Measurements from ENCODE around the gene RAP2B. TPM values are rescaled to one million over a fixed set of nuclear protein-coding genes. Genes with fewer than 3 reads are reported as not detected.
"Not testable (repeated sequence)": the region's sequence is repeated elsewhere in the genome, so short reads cannot be mapped to it uniquely, and the experiment has no call there.

Gene RAP2B
- total RNA-seq, 1 donor from 2014 or later = 2.7 TPM

- intact Hi-C loops (cut with micrococcal nuclease) = no loop called here
- H3K27me3 ChIP-seq (ENCODE audit: low read depth) = no peaks in the 10 kb centered on the region
Measured at GRCh38 chr3:153144071-153144470, 18.0 kb upstream of the RAP2B start.

GRCh38 chr3:153144779-153145178 lies 17.2 kb upstream of the RAP2B start:
- Histone ChIP-seq H3K4me1 (no peaks in the 10 kb centered on the region), H3K36me3 (no peaks in the 10 kb centered on the region), H3K27me3 (ENCODE audit: low read depth) (no peaks in the 10 kb centered on the region), H3K4me3 (no peak overlapping the region), H3K9me3 (replicated peaks) (no peaks in the 10 kb centered on the region), H3K27ac (replicated peaks) (no peak overlapping the region)
- intact Hi-C loops (cut with micrococcal nuclease) = no loop called here
- DNase-seq = no peak
- no peak for TF ChIP-seq CTCF (IDR thresholded peaks at IDR 0.05; ENCODE audit: borderline replicate concordance)

More at GRCh38 chr3:153144071-153144470, 18.0 kb upstream of the RAP2B start:
- Histone ChIP-seq H3K4me1 (no peaks in the 10 kb centered on the region), H3K4me3 (no peak overlapping the region), H3K27ac (replicated peaks) (no peak overlapping the region), H3K36me3 (no peaks in the 10 kb centered on the region), H3K9me3 (replicated peaks) (no peaks in the 10 kb centered on the region)
- no peak for DNase-seq
- no peak for TF ChIP-seq CTCF (IDR thresholded peaks at IDR 0.05; ENCODE audit: borderline replicate concordance)

- Histone ChIP-seq H3K9me3 (replicated peaks) (no peaks in the 10 kb centered on the region), H3K4me3 (no peak overlapping the region), H3K4me1 (no peaks in the 10 kb centered on the region), H3K27me3 (ENCODE audit: low read depth) (no peaks in the 10 kb centered on the region), H3K36me3 (no peaks in the 10 kb centered on the region), H3K27ac (replicated peaks) (no peak overlapping the region)
- DNase-seq = no peak
- no peak for TF ChIP-seq CTCF (IDR thresholded peaks at IDR 0.05; ENCODE audit: borderline replicate concordance)
- intact Hi-C loops (cut with micrococcal nuclease) = no loop called here
Measured at GRCh38 chr3:153145454-153145853, 16.6 kb upstream of the RAP2B start.

GRCh38 chr3:153146191-153147053 lies 15.6 kb upstream of the RAP2B start:
- intact Hi-C loops (cut with micrococcal nuclease) = no loop called here
- no peak overlapping the region for H3K4me3 ChIP-seq
- no peaks in the 10 kb centered on the region for H3K9me3 ChIP-seq (replicated peaks)

GRCh38 chr3:153150991-153151390 lies 11.0 kb upstream of the RAP2B start:
- no peak for DNase-seq
- Histone ChIP-seq H3K4me1 (no peaks in the 10 kb centered on the region), H3K9me3 (replicated peaks) (no peaks in the 10 kb centered on the region), H3K36me3 (no peaks in the 10 kb centered on the region), H3K4me3 (no peak overlapping the region), H3K27me3 (ENCODE audit: low read depth) (no peaks in the 10 kb centered on the region), H3K27ac (replicated peaks) (no peak overlapping the region)
- intact Hi-C loops (cut with micrococcal nuclease) = no loop called here
- TF ChIP-seq CTCF (IDR thresholded peaks at IDR 0.05; ENCODE audit: borderline replicate concordance) = no peak

More at GRCh38 chr3:153146191-153147053, 15.6 kb upstream of the RAP2B start:
- Histone ChIP-seq H3K27me3 (ENCODE audit: low read depth) (no peaks in the 10 kb centered on the region), H3K36me3 (no peaks in the 10 kb centered on the region), H3K4me1 (no peaks in the 10 kb centered on the region), H3K27ac (replicated peaks) (no peak overlapping the region)
- TF ChIP-seq CTCF (IDR thresholded peaks at IDR 0.05; ENCODE audit: borderline replicate concordance) = no peak
- no peak for DNase-seq

GRCh38 chr3:153155786-153156185 lies 6.2 kb upstream of the RAP2B start:
- DNase-seq; H3K27me3 ChIP-seq (ENCODE audit: low read depth); H3K27ac ChIP-seq (replicated peaks); H3K4me1 ChIP-seq; H3K36me3 ChIP-seq; intact Hi-C loops (cut with micrococcal nuclease); H3K4me3 ChIP-seq; H3K9me3 ChIP-seq (replicated peaks): not testable (repeated sequence)

Measured in left ventricle myocardium inferior (tissue), 1 donor.